Measurements from ENCODE around the gene OASL.

The OASL gene

GRCh38 chr12:120988658-120989057, 50.4 kb downstream of the OASL start:
- DNase-seq = no peak

- DNase-seq = no peak
Measured at GRCh38 chr12:120988234-120988633, 50.8 kb downstream of the OASL start.

- DNase-seq = no peak
Measured at GRCh38 chr12:120984351-120984898, 54.6 kb downstream of the OASL start.

GRCh38 chr12:120983759-120984158, 55.3 kb downstream of the OASL start:
- no peak for DNase-seq

GRCh38 chr12:120982659-120983058, 56.4 kb downstream of the OASL start:
- no peak for DNase-seq

GRCh38 chr12:120981407-120981941, 57.6 kb downstream of the OASL start:
- DNase-seq = no peak

GRCh38 chr12:120980800-120981368, 58.2 kb downstream of the OASL start:
- no peak for DNase-seq

- DNase-seq = no peak
Measured at GRCh38 chr12:120979862-120980696, 59.0 kb downstream of the OASL start.

GRCh38 chr12:120979220-120979861, 59.7 kb downstream of the OASL start:
- no peak for DNase-seq

GRCh38 chr12:120978296-120979219, 60.5 kb downstream of the OASL start, which contains the start of gene HNF1A:
Gene HNF1A, plus strand, starts transcription at chr12:120978543. Its CDS starts 226 bp downstream, at chr12:120978769.
- DNase-seq = no peak

- no peak for DNase-seq
Measured at GRCh38 chr12:120977531-120978295, 61.3 kb downstream of the OASL start.

GRCh38 chr12:120972870-120973543, 66.0 kb downstream of the OASL start:
- DNase-seq = no peak

- peak; percentile 56 for DNase-seq
Measured at GRCh38 chr12:120971299-120972180, 67.5 kb downstream of the OASL start.

GRCh38 chr12:120970310-120970709, 68.7 kb downstream of the OASL start:
- DNase-seq = no peak

Measured in central memory CD4-positive, alpha-beta T cell (primary cell).